ENCODE results near the gene SMCR8. TPM values are rescaled to one million over a fixed set of nuclear protein-coding genes. Genes with fewer than 3 reads are reported as not detected.

The SMCR8 gene
- total and polyA plus RNA-seq, 2 of the 8 experiments (the other 6 are each of a cell fraction or from before 2014, with no cell fraction given): 6.9 to 18.5 TPM

DNA sequence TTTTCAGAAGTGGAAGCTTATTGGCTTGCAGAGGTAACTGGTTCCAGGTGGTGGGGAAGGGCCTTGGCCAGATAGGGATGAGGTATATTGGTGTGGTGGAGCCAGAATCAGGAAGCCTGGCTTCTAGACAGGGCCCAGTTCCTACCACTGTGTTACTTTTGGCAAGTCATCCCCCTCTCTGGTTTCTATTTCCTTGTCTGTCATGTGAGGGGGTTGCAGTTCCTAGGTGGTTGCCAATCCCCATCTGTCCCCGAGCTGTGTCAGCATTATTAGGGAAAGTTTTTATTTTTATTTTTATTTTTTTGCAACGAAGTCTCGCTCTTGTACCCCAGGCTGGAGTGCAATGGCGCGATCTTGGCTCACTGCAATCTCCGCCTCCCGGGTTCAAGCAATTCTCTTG lies 3.0 kb downstream of the SMCR8 start (continued):
- TF ChIP-seq EZH2 (IDR thresholded peaks at IDR 0.05; ENCODE audit: low read depth, low read length, severe bottlenecking) (no peak), POLR2A (IDR thresholded peaks at IDR 0.05; ENCODE audit: control extremely low read depth in 1 of 2, low read depth in 2 of 2, low read length in 2 of 2) (no peak)
